Neural progenitor cell (in vitro differentiated cells): ENCODE data around the gene HTN3. TPM values are rescaled to one million over a fixed set of nuclear protein-coding genes. Genes with fewer than 3 reads are reported as not detected.

Experiments
- DNase-seq: peaks from one replicate; pipeline ENCODE4 v3.0.0-alpha.2; 2016; ENCODE audit warnings: low spot score
- H2AFZ ChIP-seq: fragments of 200-600 bp; sonication (generic); replicated peaks from 2 replicates; pipeline ENCODE4 v1.6.1; 2016; ENCODE audit warnings: antibody characterized with exemption
- H3F3A ChIP-seq: fragments of 200-600 bp; sonication (generic); 2 replicates; pipeline ENCODE4 v1.6.1; 2016; ENCODE audit warnings: antibody characterized with exemption, low read depth
- H3K27ac ChIP-seq: fragments of 200-600 bp; sonication (generic); 2 replicates; pipeline ENCODE4 v1.5.1; 2016; ENCODE audit warnings: mild to moderate bottlenecking
- H3K27me3 ChIP-seq: fragments of 200-600 bp; sonication (generic); 2 replicates; pipeline ENCODE4 v1.6.1; 2016; ENCODE audit warnings: mild to moderate bottlenecking, moderate library complexity
- H3K36me3 ChIP-seq: fragments of 200-600 bp; sonication (generic); 2 replicates; pipeline ENCODE4 v1.5.1; 2016
- H3K4me1 ChIP-seq: fragments of 200-600 bp; sonication (generic); 2 replicates; pipeline ENCODE4 v1.6.1; 2016; ENCODE audit warnings: mixed run types
- H3K4me2 ChIP-seq: fragments of 200-600 bp; sonication (generic); 2 replicates; pipeline ENCODE4 v1.6.1; 2016
- H3K4me3 ChIP-seq: fragments of 200-600 bp; sonication (generic); 2 replicates; pipeline ENCODE4 v1.5.1; 2016
- H3K79me2 ChIP-seq: fragments of 200-600 bp; sonication (generic); 2 replicates; pipeline ENCODE4 v1.6.1; 2016; ENCODE audit warnings: low read depth
- H3K9ac ChIP-seq: fragments of 200-600 bp; sonication (generic); 2 replicates; pipeline ENCODE4 v1.6.1; 2016
- H3K9me3 ChIP-seq: fragments of 200-600 bp; sonication (generic); 2 replicates; pipeline ENCODE4 v1.5.1; 2016; ENCODE audit warnings: low read depth
- H4K20me1 ChIP-seq: fragments of 200-600 bp; sonication (generic); 2 replicates; pipeline ENCODE4 v1.6.1; 2016; ENCODE audit warnings: low read depth
- H3K27ac Mint-ChIP-seq: 3 replicates; pipeline ENCODE4 v1.8.0; 2021; ENCODE audit warnings: mixed read lengths
- H3K27me3 Mint-ChIP-seq: 2 replicates; pipeline ENCODE4 v1.8.0; 2022; ENCODE audit warnings: low read depth, mild to moderate bottlenecking, inconsistent platforms, moderate library complexity, mixed read lengths; ENCODE audit not compliant: insufficient read depth
- H3K36me3 Mint-ChIP-seq: 3 replicates; pipeline ENCODE4 v1.8.0; 2021; ENCODE audit warnings: mixed read lengths
- H3K4me1 Mint-ChIP-seq: 3 replicates; pipeline ENCODE4 v1.8.0; 2021; ENCODE audit warnings: mixed read lengths
- H3K4me3 Mint-ChIP-seq: 3 replicates; pipeline ENCODE4 v1.8.0; 2021; ENCODE audit warnings: mild to moderate bottlenecking, moderate library complexity, mixed read lengths
- H3K9me3 Mint-ChIP-seq: 3 replicates; pipeline ENCODE4 v1.8.0; 2020; ENCODE audit warnings: mixed read lengths
- CTCF ChIP-seq: fragments of 200-600 bp; sonication (generic); IDR thresholded peaks from 2 replicates; pipeline ENCODE4 v1.5.1; 2017; ENCODE audit warnings: antibody characterized with exemption, mild to moderate bottlenecking
- EZH2 ChIP-seq: fragments of 200-600 bp; sonication (generic); IDR thresholded peaks from 2 replicates; pipeline ENCODE4 v1.6.1; 2017; ENCODE audit warnings: antibody characterized with exemption, mild to moderate bottlenecking, moderate library complexity
- EZH2phosphoT487 ChIP-seq: fragments of 200-600 bp; sonication (generic); IDR thresholded peaks from 2 replicates; pipeline ENCODE4 v1.6.1; 2017; ENCODE audit warnings: antibody characterized with exemption
- total RNA-seq: library from RNA; depleted of rRNA; stranded (reverse); fragments of >200 nt; gene quantifications from 2 replicates; pipeline ENCODE4 v1.2.3, GENCODE V29; 2015; ENCODE audit warnings: low replicate concordance

The HTN3 gene
- total RNA-seq, 1 donor from 2014 or later, result not detected

GRCh38 chr4:69994782-69995181 lies 33.5 kb upstream of the HTN3 start:
- no peaks in the 10 kb centered on the region for H3F3A ChIP-seq
- no peak overlapping the region for H3K9ac ChIP-seq
- no peak overlapping the region for H2AFZ ChIP-seq
- Mint-ChIP-seq H3K27ac (no peak overlapping the region), H3K4me3 (no peak overlapping the region), H3K36me3 (no peaks in the 10 kb centered on the region), H3K9me3 (no peaks in the 10 kb centered on the region), H3K27me3 (no peaks in the 10 kb centered on the region), H3K4me1 (no peaks in the 10 kb centered on the region)
- TF ChIP-seq EZH2, result no peak
- TF ChIP-seq CTCF, result no peak
- TF ChIP-seq EZH2phosphoT487, result no peak
- H4K20me1 ChIP-seq, result no peaks in the 10 kb centered on the region
- H3K4me1 ChIP-seq, result no peaks in the 10 kb centered on the region
- no peak overlapping the region for H3K4me2 ChIP-seq
- H3K79me2 ChIP-seq, result no peaks in the 10 kb centered on the region
- no peak overlapping the region for H3K27ac ChIP-seq
- DNase-seq, result no peak
- no peaks in the 10 kb centered on the region for H3K9me3 ChIP-seq
- no peak overlapping the region for H3K4me3 ChIP-seq
- no peaks in the 10 kb centered on the region for H3K36me3 ChIP-seq
- no peaks in the 10 kb centered on the region for H3K27me3 ChIP-seq

- Histone ChIP-seq H4K20me1 (no peaks in the 10 kb centered on the region), H3K4me3 (no peak within 1 kb of the TSS), H3K36me3 (no peaks in the 10 kb centered on the region), H3F3A (no peaks in the 10 kb centered on the region), H3K9ac (no peak within 1 kb of the TSS), H3K9me3 (no peaks in the 10 kb centered on the region), H2AFZ (no peak within 1 kb of the TSS), H3K4me2 (no peak within 1 kb of the TSS), H3K27me3 (no peaks in the 10 kb centered on the region), H3K27ac (no peak within 1 kb of the TSS), H3K4me1 (no peaks in the 10 kb centered on the region), H3K79me2 (no peaks in the 10 kb centered on the region)
- H3K27me3 Mint-ChIP-seq, result no peaks in the 10 kb centered on the region
- no peaks in the 10 kb centered on the region for H3K9me3 Mint-ChIP-seq
- no peaks in the 10 kb centered on the region for H3K4me1 Mint-ChIP-seq
- no peak within 1 kb of the TSS for H3K4me3 Mint-ChIP-seq
- no peaks in the 10 kb centered on the region for H3K36me3 Mint-ChIP-seq
- no peak for TF ChIP-seq EZH2
- no peak for TF ChIP-seq EZH2phosphoT487
- TF ChIP-seq CTCF, result no peak
- DNase-seq, result no peak
- H3K27ac Mint-ChIP-seq, result no peak within 1 kb of the TSS
Observed at GRCh38 chr4:69995526-69996016, 32.7 kb upstream of the HTN3 start, which contains the start of gene STATH. Gene STATH, plus strand, starts transcription at chr4:69995966. Its CDS starts 2,472 bp downstream, at chr4:69998438.

DNA sequence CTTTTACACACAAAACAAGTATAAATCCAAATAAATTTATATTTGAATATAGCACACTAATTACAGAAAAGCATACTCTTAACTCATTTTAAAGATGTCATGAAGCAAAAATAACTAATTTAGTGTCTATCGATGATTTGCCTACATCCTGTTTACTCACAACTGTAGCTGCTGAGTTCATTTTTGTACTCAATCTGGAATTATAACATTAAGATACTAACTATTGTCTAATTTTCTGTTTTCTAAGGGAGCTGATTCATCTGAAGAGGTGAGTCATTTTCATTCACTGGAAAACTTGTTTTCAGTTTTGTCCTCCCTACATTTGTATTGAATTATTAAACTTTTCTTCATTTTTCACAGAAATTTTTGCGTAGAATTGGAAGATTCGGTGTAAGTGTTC lies 28.8 kb upstream of the HTN3 start:
- H3K79me2 ChIP-seq, result no peaks in the 10 kb centered on the region
- no peak overlapping the region for H3K27ac ChIP-seq
- Mint-ChIP-seq H3K27me3 (no peaks in the 10 kb centered on the region), H3K9me3 (no peaks in the 10 kb centered on the region), H3K27ac (no peak overlapping the region), H3K4me1 (no peaks in the 10 kb centered on the region), H3K4me3 (no peak overlapping the region), H3K36me3 (no peaks in the 10 kb centered on the region)
- H4K20me1 ChIP-seq, result no peaks in the 10 kb centered on the region
- TF ChIP-seq EZH2 (no peak), CTCF (no peak), EZH2phosphoT487 (no peak)
- H3K4me3 ChIP-seq, result no peak overlapping the region
- no peak overlapping the region for H3K4me2 ChIP-seq
- H3K36me3 ChIP-seq, result no peaks in the 10 kb centered on the region
- no peaks in the 10 kb centered on the region for H3F3A ChIP-seq
- no peaks in the 10 kb centered on the region for H3K27me3 ChIP-seq
- H2AFZ ChIP-seq, result no peak overlapping the region
- no peaks in the 10 kb centered on the region for H3K4me1 ChIP-seq
- no peak overlapping the region for H3K9ac ChIP-seq
- DNase-seq, result no peak
- no peaks in the 10 kb centered on the region for H3K9me3 ChIP-seq
